DMS53 treated with DMSO at 0.1 percent for 48 hours (cell line): ENCODE measurements around the gene NFATC1.

ENCODE experiments used
- DNase-seq: peaks from one replicate; lab custom pipeline; 2025; ENCODE audit not compliant: unreplicated experiment; lab: John Stamatoyannopoulos, UW

Gene NFATC1

GRCh38 chr18:79422022-79422782, 26.5 kb downstream of the NFATC1 start:
- DNase-seq, result no peak

GRCh38 chr18:79422783-79423165, 27.0 kb downstream of the NFATC1 start:
- DNase-seq, result no peak

GRCh38 chr18:79423211-79424007, 27.7 kb downstream of the NFATC1 start:
- no peak for DNase-seq

- no peak for DNase-seq
Measured at GRCh38 chr18:79424008-79424565, 28.4 kb downstream of the NFATC1 start.

GRCh38 chr18:79424880-79425568, 29.3 kb downstream of the NFATC1 start:
- DNase-seq, result no peak

GRCh38 chr18:79425569-79425886, 29.8 kb downstream of the NFATC1 start:
- DNase-seq, result no peak

GRCh38 chr18:79426376-79427300, 30.9 kb downstream of the NFATC1 start:
- no peak for DNase-seq

- DNase-seq, result no peak
Measured at GRCh38 chr18:79427368-79428225, 31.9 kb downstream of the NFATC1 start.

- DNase-seq, result no peak
Measured at GRCh38 chr18:79428287-79428686, 32.6 kb downstream of the NFATC1 start.

GRCh38 chr18:79429381-79429780, 33.7 kb downstream of the NFATC1 start:
- no peak for DNase-seq

- DNase-seq, result no peak
Measured at GRCh38 chr18:79429785-79430281, 34.1 kb downstream of the NFATC1 start.

GRCh38 chr18:79432376-79433120, 36.8 kb downstream of the NFATC1 start:
- no peak for DNase-seq

GRCh38 chr18:79433431-79433830, 37.7 kb downstream of the NFATC1 start:
- no peak for DNase-seq

GRCh38 chr18:79434607-79435401, 39.1 kb downstream of the NFATC1 start:
- no peak for DNase-seq

- DNase-seq, result no peak
Measured at GRCh38 chr18:79436556-79437275, 41.0 kb downstream of the NFATC1 start.

GRCh38 chr18:79438089-79438897, 42.6 kb downstream of the NFATC1 start:
- DNase-seq, result no peak
